Measurements from ENCODE around the gene RNF111.

The RNF111 gene

GRCh38 chr15:59131456-59131855, 144.0 kb downstream of the RNF111 start:
- peaks cover 57% of the 10 kb centered on the region for H3K79me2 ChIP-seq (ENCODE audit: insufficient read depth, low read length)
- no peak overlapping the region for H3K9ac ChIP-seq (ENCODE audit: low read depth, low read length, poor library complexity, severe bottlenecking)
- H3F3A ChIP-seq (ENCODE audit: low read depth) = no peaks in the 10 kb centered on the region
- TF ChIP-seq EZH2phosphoT487 (IDR thresholded peaks at IDR 0.05; ENCODE audit: borderline replicate concordance) (no peak), CTCF (conservative IDR thresholded peaks at IDR 0.05; ENCODE audit: low read length) (no peak)
- H3K4me1 ChIP-seq (ENCODE audit: insufficient read depth, low read length, poor library complexity, severe bottlenecking) = no peaks in the 10 kb centered on the region
- peaks cover 4% of the 10 kb centered on the region; the same call in 1 of the 2 replicates for H3K9me3 ChIP-seq (ENCODE audit: insufficient read depth, low read depth, low read length)
- no peaks in the 10 kb centered on the region for H3K9me2 ChIP-seq (replicated peaks; ENCODE audit: low read depth, low read length)
- H3K27me3 ChIP-seq (ENCODE audit: insufficient read depth, low read length, poor library complexity, severe bottlenecking) = no peaks in the 10 kb centered on the region
- no peak overlapping the region for H3K4me3 ChIP-seq (ENCODE audit: low read length, poor library complexity, severe bottlenecking)
- H4K20me1 ChIP-seq (ENCODE audit: insufficient read depth, low read length, poor library complexity, severe bottlenecking) = no peaks in the 10 kb centered on the region
- H3K4me2 ChIP-seq (ENCODE audit: low read depth, low read length, poor library complexity, severe bottlenecking) = no peak overlapping the region
- H3K36me3 ChIP-seq (ENCODE audit: insufficient read depth, low read length) = peaks cover 86% of the 10 kb centered on the region
- no peak overlapping the region for H2AFZ ChIP-seq (ENCODE audit: low read length)

- Histone ChIP-seq H3K27me3 (ENCODE audit: insufficient read depth, low read length, poor library complexity, severe bottlenecking) (no peaks in the 10 kb centered on the region), H3K9ac (ENCODE audit: low read depth, low read length, poor library complexity, severe bottlenecking) (no peak overlapping the region), H3K79me2 (ENCODE audit: insufficient read depth, low read length) (peaks cover 51% of the 10 kb centered on the region), H2AFZ (ENCODE audit: low read length) (no peak overlapping the region), H3K4me1 (ENCODE audit: insufficient read depth, low read length, poor library complexity, severe bottlenecking) (no peaks in the 10 kb centered on the region), H3K9me2 (replicated peaks; ENCODE audit: low read depth, low read length) (no peaks in the 10 kb centered on the region), H3K4me2 (ENCODE audit: low read depth, low read length, poor library complexity, severe bottlenecking) (no peak overlapping the region), H4K20me1 (ENCODE audit: insufficient read depth, low read length, poor library complexity, severe bottlenecking) (no peaks in the 10 kb centered on the region), H3K4me3 (ENCODE audit: low read length, poor library complexity, severe bottlenecking) (no peak overlapping the region), H3K36me3 (ENCODE audit: insufficient read depth, low read length) (peaks cover 86% of the 10 kb centered on the region), H3F3A (ENCODE audit: low read depth) (no peaks in the 10 kb centered on the region), H3K9me3 (ENCODE audit: insufficient read depth, low read depth, low read length) (peaks cover 4% of the 10 kb centered on the region; the same call in 1 of the 2 replicates)
- no peak for TF ChIP-seq CTCF (conservative IDR thresholded peaks at IDR 0.05; ENCODE audit: low read length)
- no peak for TF ChIP-seq EZH2phosphoT487 (IDR thresholded peaks at IDR 0.05; ENCODE audit: borderline replicate concordance)
Observed at GRCh38 chr15:59131969-59132562, 144.6 kb downstream of the RNF111 start.

GRCh38 chr15:59133929-59134427, 146.5 kb downstream of the RNF111 start:
- H3K4me2 ChIP-seq (ENCODE audit: low read depth, low read length, poor library complexity, severe bottlenecking) = no peak overlapping the region
- no peaks in the 10 kb centered on the region for H4K20me1 ChIP-seq (ENCODE audit: insufficient read depth, low read length, poor library complexity, severe bottlenecking)
- peaks cover 96% of the 10 kb centered on the region for H3K36me3 ChIP-seq (ENCODE audit: insufficient read depth, low read length)
- peaks cover 31% of the 10 kb centered on the region for H3K79me2 ChIP-seq (ENCODE audit: insufficient read depth, low read length)
- H3K9ac ChIP-seq (ENCODE audit: low read depth, low read length, poor library complexity, severe bottlenecking) = no peak overlapping the region
- no peaks in the 10 kb centered on the region for H3F3A ChIP-seq (ENCODE audit: low read depth)
- TF ChIP-seq CTCF (conservative IDR thresholded peaks at IDR 0.05; ENCODE audit: low read length) (no peak), EZH2phosphoT487 (IDR thresholded peaks at IDR 0.05; ENCODE audit: borderline replicate concordance) (no peak)
- H3K9me3 ChIP-seq (ENCODE audit: insufficient read depth, low read depth, low read length) = peaks cover 4% of the 10 kb centered on the region; the same call in 1 of the 2 replicates
- no peaks in the 10 kb centered on the region for H3K4me1 ChIP-seq (ENCODE audit: insufficient read depth, low read length, poor library complexity, severe bottlenecking)
- no peak overlapping the region for H3K4me3 ChIP-seq (ENCODE audit: low read length, poor library complexity, severe bottlenecking)
- no peak overlapping the region for H2AFZ ChIP-seq (ENCODE audit: low read length)
- no peaks in the 10 kb centered on the region for H3K27me3 ChIP-seq (ENCODE audit: insufficient read depth, low read length, poor library complexity, severe bottlenecking)
- no peaks in the 10 kb centered on the region for H3K9me2 ChIP-seq (replicated peaks; ENCODE audit: low read depth, low read length)

Measured in Loucy (cell line).